ENCODE data around the gene PI4K2A.

DNA sequence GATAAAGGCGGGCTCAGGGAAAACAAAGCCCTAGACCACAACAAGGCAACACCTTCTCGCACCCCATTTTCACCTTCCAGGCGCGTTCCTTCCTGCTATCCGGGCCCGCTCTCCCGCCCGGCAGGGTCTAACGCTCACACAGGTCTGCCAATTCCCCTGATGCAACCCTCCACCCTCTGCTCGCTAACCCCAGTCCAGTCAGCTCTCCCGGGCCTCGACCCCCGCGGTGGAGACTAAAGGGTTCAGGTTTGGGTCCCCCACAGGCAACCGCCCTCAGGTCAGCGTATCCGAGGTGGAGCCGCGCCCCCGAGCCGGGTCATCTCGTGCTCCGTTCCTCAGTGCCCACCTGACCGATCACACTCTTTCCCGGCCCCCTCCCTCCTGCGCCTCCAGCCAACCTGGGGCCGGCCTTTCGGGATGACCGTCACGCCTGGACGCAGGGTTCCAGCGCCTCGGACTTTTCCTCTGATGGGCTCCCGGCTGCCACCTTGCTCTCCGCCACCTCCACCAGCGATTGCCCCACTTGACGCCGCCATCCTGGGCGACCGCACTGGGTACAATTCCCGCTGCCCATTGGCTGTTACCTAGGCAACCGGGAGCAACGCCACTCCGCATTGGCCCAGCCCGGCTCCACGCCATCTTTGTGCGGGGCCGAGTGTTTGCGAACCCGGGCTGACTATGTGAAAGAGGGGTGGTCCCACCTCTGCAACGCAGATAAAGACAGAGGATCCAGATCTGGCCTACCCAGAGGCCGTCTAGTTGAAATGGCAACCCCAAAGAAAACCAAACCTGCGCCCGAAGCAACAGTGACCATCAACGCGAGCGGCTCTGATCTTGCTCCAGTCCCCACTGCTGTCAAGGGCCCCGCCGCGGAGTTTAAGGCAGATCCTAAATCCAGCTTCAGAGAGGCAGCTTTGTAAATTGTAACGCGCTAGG lies 7.3 kb upstream of the PI4K2A start, which contains the start of gene MORN4:
- TF ChIP-seq EZH2 (IDR thresholded peaks at IDR 0.05; ENCODE audit: borderline replicate concordance, low read length): no peak
- TF ChIP-seq, protein P1, sequence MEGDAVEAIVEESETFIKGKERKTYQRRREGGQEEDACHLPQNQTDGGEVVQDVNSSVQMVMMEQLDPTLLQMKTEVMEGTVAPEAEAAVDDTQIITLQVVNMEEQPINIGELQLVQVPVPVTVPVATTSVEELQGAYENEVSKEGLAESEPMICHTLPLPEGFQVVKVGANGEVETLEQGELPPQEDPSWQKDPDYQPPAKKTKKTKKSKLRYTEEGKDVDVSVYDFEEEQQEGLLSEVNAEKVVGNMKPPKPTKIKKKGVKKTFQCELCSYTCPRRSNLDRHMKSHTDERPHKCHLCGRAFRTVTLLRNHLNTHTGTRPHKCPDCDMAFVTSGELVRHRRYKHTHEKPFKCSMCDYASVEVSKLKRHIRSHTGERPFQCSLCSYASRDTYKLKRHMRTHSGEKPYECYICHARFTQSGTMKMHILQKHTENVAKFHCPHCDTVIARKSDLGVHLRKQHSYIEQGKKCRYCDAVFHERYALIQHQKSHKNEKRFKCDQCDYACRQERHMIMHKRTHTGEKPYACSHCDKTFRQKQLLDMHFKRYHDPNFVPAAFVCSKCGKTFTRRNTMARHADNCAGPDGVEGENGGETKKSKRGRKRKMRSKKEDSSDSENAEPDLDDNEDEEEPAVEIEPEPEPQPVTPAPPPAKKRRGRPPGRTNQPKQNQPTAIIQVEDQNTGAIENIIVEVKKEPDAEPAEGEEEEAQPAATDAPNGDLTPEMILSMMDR (IDR thresholded peaks at IDR 0.05; ENCODE audit: low read length): no peak
